Esophagus muscularis mucosa (tissue), 3 donors: ENCODE data around the gene TMEM88.

Experiments
- CTCF ChIP-seq, 3 experiments: fragments of 200-600 bp in 2 of 3; fragments of 450-650 bp in 1 of 3; sonication (generic) in 2 of 3; IDR thresholded peaks; one replicate each; pipeline ENCODE4 v1.5.1; 2017 to 2019; ENCODE audit warnings: antibody characterized with exemption in 3 of 3, mild to moderate bottlenecking in 2 of 3, moderate library complexity in 1 of 3
- POLR2A ChIP-seq: fragments of 450-650 bp; IDR thresholded peaks from one replicate; pipeline ENCODE4 v1.6.1; 2017; ENCODE audit warnings: antibody characterized with exemption, moderate library complexity, mild to moderate bottlenecking, low read depth

DNA sequence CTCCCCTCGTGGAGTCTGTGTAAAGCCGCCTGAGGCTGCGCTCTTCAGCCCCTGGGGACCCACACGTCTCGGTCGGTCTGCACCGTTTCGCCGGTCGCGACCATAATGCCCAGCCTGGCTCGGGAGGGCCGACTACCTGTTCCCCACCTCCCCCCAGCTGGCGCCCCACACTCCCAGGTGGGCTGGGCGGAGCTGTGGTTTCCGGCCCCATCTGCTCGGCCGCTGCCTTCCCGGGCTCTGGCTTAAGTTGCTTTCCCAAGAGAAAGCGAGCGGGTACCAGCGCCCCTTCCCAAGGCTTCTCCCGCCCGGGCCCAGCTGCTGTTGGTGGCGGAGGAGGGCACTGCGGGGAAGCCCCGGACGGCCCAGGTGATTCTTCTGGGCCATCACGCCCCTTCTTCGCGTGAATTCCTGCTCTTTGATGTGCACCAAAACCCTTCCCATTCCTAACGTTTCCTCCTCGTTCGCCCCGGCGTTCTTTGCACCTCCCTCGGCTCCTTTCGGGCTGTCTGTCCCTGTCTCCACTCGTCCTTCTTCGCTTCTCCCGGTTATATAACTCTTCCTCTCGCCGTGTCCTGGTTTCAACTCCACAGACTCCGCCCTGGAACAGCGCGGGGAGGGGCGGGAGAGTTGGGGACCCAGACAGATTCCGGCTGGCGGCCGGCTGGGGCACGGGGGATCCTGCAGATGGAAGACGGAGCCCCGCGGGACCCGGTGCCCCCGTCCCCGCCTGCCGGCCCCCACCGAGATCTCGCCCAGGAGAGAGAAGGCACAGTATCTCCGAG, 18.9 kb upstream of the TMEM88 start:
- TF ChIP-seq POLR2A (no peak), CTCF (IDR thresholded peaks at IDR 0.05) (no peak)
